Measurements from ENCODE around the gene MNX1.

DNA sequence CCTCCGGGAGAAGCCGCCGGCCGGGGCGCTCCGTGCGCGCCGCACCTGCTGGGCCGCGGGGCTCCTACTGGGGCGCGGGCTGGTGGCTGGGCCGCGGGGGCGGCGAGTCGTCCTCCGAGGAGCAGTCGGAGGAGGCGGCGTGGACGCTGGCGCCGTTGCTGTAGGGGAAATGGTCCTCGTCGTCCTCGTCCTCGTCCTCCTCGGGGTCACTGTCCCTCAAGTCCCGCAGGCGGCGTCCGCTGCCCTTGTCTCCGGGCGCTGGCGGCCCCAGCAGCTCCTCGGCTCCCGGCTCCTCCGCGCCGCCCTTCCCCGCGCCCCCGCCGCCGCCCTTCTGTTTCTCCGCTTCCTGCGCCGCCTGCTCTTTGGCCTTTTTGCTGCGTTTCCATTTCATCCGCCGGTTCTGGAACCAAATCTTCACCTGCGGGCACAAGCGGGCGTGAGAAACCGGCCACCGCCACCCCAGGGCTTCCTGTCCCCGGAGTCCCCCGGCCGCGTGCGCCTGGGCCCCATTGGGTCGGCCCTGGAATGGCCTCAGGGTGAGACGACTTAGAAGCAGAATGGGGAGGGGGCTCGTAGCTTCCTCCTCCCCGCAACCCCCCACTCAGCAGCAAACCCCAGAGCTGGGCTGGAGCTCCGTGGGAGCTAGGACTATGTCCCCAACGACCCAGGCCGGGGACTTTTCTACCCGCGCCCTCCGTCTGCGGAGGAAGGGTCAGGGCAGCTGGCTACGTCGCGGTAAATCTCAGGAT is 4.8 kb downstream of the MNX1 start:
- no peak for TF ChIP-seq ZNF146 (CRISPR knock-in tag; IDR thresholded peaks at IDR 0.05; ENCODE audit: unreplicated experiment)
- TF ChIP-seq POLR2AphosphoS2 (IDR thresholded peaks at IDR 0.05; ENCODE audit: low read length), result no peak
- TF ChIP-seq, protein P1, sequence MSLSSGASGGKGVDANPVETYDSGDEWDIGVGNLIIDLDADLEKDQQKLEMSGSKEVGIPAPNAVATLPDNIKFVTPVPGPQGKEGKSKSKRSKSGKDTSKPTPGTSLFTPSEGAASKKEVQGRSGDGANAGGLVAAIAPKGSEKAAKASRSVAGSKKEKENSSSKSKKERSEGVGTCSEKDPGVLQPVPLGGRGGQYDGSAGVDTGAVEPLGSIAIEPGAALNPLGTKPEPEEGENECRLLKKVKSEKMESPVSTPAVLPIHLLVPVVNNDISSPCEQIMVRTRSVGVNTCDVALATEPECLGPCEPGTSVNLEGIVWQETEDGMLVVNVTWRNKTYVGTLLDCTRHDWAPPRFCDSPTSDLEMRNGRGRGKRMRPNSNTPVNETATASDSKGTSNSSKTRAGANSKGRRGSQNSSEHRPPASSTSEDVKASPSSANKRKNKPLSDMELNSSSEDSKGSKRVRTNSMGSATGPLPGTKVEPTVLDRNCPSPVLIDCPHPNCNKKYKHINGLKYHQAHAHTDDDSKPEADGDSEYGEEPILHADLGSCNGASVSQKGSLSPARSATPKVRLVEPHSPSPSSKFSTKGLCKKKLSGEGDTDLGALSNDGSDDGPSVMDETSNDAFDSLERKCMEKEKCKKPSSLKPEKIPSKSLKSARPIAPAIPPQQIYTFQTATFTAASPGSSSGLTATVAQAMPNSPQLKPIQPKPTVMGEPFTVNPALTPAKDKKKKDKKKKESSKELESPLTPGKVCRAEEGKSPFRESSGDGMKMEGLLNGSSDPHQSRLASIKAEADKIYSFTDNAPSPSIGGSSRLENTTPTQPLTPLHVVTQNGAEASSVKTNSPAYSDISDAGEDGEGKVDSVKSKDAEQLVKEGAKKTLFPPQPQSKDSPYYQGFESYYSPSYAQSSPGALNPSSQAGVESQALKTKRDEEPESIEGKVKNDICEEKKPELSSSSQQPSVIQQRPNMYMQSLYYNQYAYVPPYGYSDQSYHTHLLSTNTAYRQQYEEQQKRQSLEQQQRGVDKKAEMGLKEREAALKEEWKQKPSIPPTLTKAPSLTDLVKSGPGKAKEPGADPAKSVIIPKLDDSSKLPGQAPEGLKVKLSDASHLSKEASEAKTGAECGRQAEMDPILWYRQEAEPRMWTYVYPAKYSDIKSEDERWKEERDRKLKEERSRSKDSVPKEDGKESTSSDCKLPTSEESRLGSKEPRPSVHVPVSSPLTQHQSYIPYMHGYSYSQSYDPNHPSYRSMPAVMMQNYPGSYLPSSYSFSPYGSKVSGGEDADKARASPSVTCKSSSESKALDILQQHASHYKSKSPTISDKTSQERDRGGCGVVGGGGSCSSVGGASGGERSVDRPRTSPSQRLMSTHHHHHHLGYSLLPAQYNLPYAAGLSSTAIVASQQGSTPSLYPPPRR (CRISPR knock-in tag; IDR thresholded peaks at IDR 0.05; ENCODE audit: borderline replicate concordance), result no peak
- TF ChIP-seq SMARCA5 (IDR thresholded peaks at IDR 0.05), result no peak
- TF ChIP-seq HNRNPL (IDR thresholded peaks at IDR 0.05; ENCODE audit: low read depth, low read length), result no peak
- TF ChIP-seq, protein P2, sequence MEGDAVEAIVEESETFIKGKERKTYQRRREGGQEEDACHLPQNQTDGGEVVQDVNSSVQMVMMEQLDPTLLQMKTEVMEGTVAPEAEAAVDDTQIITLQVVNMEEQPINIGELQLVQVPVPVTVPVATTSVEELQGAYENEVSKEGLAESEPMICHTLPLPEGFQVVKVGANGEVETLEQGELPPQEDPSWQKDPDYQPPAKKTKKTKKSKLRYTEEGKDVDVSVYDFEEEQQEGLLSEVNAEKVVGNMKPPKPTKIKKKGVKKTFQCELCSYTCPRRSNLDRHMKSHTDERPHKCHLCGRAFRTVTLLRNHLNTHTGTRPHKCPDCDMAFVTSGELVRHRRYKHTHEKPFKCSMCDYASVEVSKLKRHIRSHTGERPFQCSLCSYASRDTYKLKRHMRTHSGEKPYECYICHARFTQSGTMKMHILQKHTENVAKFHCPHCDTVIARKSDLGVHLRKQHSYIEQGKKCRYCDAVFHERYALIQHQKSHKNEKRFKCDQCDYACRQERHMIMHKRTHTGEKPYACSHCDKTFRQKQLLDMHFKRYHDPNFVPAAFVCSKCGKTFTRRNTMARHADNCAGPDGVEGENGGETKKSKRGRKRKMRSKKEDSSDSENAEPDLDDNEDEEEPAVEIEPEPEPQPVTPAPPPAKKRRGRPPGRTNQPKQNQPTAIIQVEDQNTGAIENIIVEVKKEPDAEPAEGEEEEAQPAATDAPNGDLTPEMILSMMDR (IDR thresholded peaks at IDR 0.05 in 2 of 3, conservative IDR thresholded peaks at IDR 0.05 in 1 of 3; ENCODE audit: insufficient read depth in 2 of 3, low read depth in 1 of 3, low read length in 3 of 3), result no peak
